GM12874 (cell line): Measurements from ENCODE around the gene INTS7.

Experiments
- CTCF ChIP-seq: IDR thresholded peaks from 2 replicates; pipeline ENCODE4 v1.5.1; 2011; ENCODE audit warnings: low read depth, mild to moderate bottlenecking, control low read depth, low read length, moderate library complexity; ENCODE audit not compliant: insufficient read depth

INTS7 gene

DNA sequence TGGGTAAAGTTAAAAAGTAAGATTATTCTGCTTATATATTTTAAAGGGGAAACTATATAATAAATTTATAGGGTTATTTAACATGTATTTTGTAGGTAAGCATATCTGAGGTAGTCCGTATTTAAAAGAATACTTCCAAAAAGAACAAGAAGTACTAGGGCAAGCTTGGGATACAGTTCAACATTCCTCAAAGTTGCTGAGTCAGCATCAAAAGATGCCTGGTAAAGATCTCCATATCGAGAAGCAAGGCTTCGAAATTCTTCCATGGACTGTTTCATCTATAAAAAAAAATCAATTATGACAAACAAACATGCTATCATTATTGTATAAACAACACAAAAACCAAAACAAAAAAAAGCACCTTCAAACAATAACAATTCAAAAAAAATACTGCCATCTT, 67.7 kb downstream of the INTS7 start:
- TF ChIP-seq CTCF: no peak

GRCh38 chr1:211965108-211965805, 70.1 kb downstream of the INTS7 start:
- TF ChIP-seq CTCF: no peak

DNA sequence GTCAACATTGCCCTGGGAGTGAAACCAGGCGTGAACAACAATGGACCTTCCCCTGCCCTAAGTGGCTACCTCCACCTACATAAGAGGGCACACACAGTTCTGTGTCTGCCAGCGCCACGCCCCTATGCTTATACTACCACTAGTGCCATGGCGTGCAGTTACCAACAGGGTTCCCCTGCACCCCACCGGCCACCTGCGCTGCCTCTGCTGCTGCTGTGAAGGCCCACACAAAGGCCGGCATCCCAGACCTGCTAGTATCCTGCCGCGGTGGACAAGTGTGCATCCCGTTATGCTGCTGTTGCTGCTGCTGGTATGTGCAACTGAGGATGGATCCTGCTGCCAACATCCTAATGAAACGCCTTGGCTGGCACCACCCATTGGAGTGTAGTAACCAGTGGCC, 75.7 kb downstream of the INTS7 start:
- no peak for TF ChIP-seq CTCF

DNA sequence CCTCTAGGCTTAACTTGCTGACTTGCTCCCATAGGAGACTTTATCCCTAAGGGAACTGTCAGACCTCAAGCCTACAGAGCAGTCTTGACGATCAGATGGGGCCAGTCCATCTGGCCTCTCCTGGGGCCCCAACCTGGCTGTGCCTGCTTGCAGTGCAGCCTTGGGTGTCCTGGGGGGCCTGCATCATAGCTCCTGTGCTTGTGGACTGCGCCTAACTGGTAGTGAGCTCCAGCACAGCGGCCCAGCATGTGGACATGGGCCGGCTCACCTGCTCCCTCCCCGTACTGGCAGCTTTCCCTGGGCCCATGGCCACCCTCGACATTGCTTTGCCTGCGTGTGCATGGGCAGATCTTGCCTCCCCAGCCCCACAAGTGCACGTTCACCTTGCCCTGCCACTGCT, 76.1 kb downstream of the INTS7 start:
- no peak for TF ChIP-seq CTCF

- no peak for TF ChIP-seq CTCF
Measured at GRCh38 chr1:211952299-211952698, 83.1 kb downstream of the INTS7 start.

DNA sequence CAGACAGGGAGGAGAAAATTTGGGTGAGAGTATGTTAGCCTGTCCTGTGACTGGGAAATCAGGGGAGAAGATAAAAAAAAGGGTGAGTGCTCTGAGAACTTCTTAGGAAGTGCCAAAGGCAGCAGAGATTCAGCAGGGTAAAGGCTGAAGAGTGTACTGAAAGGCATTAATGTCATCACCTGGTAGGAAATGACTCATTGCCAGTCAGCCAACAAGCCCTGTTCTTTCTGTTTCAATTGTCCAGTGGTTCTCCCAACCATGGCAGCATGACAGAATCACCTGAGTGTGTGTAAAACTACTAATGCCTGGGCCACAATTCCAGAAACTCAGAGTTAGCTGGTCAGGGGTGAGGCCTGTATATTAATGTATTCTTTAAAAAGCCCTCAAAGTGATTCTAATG, 83.5 kb downstream of the INTS7 start:
- TF ChIP-seq CTCF: no peak

GRCh38 chr1:211948377-211948776, 87.0 kb downstream of the INTS7 start:
- no peak for TF ChIP-seq CTCF
